Mesendoderm (in vitro differentiated cells): Measurements from ENCODE around the gene GARIN5B.
A peak's percentile ranks its signal among the peaks of the same experiment; 100 is the strongest.

ENCODE experiments used
- DNase-seq: peaks from one replicate; pipeline ENCODE4 v3.0.0; 2013
- H2AK5ac ChIP-seq: 2 replicates; pipeline ENCODE4 v1.6.1; 2013; ENCODE audit warnings: low read length, inconsistent platforms
- H2BK120ac ChIP-seq: 2 replicates; pipeline ENCODE4 v1.6.1; 2013; ENCODE audit warnings: low read depth, mild to moderate bottlenecking, low read length, moderate library complexity, mixed read lengths
- H2BK15ac ChIP-seq: replicated peaks from 2 replicates; pipeline ENCODE4 v1.6.1; 2013; ENCODE audit warnings: low read depth, mild to moderate bottlenecking, moderate library complexity
- H2BK5ac ChIP-seq: 2 replicates; pipeline ENCODE4 v1.6.1; 2013; ENCODE audit warnings: low read length, inconsistent platforms
- H3K18ac ChIP-seq: 2 replicates; pipeline ENCODE4 v1.6.1; 2013; ENCODE audit warnings: mild to moderate bottlenecking, low read length, mixed read lengths
- H3K23ac ChIP-seq: one replicate; pipeline ENCODE4 v1.6.1; 2013; ENCODE audit warnings: low read length
- H3K27ac ChIP-seq: 2 replicates; pipeline ENCODE4 v1.5.1; 2013; ENCODE audit warnings: low read depth, mild to moderate bottlenecking, inconsistent platforms, low read length, moderate library complexity
- H3K27me3 ChIP-seq: 2 replicates; pipeline ENCODE4 v1.6.1; 2013; ENCODE audit warnings: low read length, control low read depth, mild to moderate bottlenecking, inconsistent platforms; ENCODE audit not compliant: insufficient read depth, poor library complexity
- H3K36me3 ChIP-seq: 2 replicates; pipeline ENCODE4 v1.6.1; 2013; ENCODE audit warnings: low read length, inconsistent platforms; ENCODE audit not compliant: control insufficient read depth, insufficient read depth
- H3K4ac ChIP-seq: one replicate; pipeline ENCODE4 v1.6.1; 2013; ENCODE audit warnings: low read depth, mild to moderate bottlenecking, low read length, moderate library complexity
- H3K4me1 ChIP-seq: 2 replicates; pipeline ENCODE4 v1.6.1; 2013; ENCODE audit warnings: low read depth, low read length, inconsistent platforms; ENCODE audit not compliant: control insufficient read depth
- H3K4me2 ChIP-seq: 2 replicates; pipeline ENCODE4 v1.6.1; 2013; ENCODE audit warnings: low read length
- H3K4me3 ChIP-seq: 2 replicates; pipeline ENCODE4 v1.5.1; 2013; ENCODE audit warnings: mild to moderate bottlenecking, low read length
- H3K56ac ChIP-seq: one replicate; pipeline ENCODE4 v1.6.1; 2013; ENCODE audit warnings: low read length
- H3K79me1 ChIP-seq: 2 replicates; pipeline ENCODE4 v1.6.1; 2013; ENCODE audit warnings: low read length, inconsistent platforms
- H3K79me2 ChIP-seq: 2 replicates; pipeline ENCODE4 v1.6.1; 2013; ENCODE audit warnings: mild to moderate bottlenecking, low read length; ENCODE audit not compliant: control insufficient read depth, insufficient read depth
- H3K9ac ChIP-seq: 2 replicates; pipeline ENCODE4 v1.6.1; 2013; ENCODE audit warnings: low read length, inconsistent platforms
- H4K5ac ChIP-seq: one replicate; pipeline ENCODE4 v1.6.1; 2013; ENCODE audit warnings: low read length
- H4K8ac ChIP-seq: one replicate; pipeline ENCODE4 v1.6.1; 2013; ENCODE audit warnings: low read depth, mild to moderate bottlenecking, control low read depth, low read length, moderate library complexity
- WGBS: extraction: QIAGEN DNeasy Blood & Tissue Kit; methylation state at CpG from one replicate; pipeline ENCODE4 v1.1.7; 2013; ENCODE audit warnings: low lambda C conversion rate, missing lambda C conversion rate; ENCODE audit not compliant: insufficient coverage; ENCODE audit errors: extremely low coverage; 5-methylcytosine and 5-hydroxymethylcytosine counted together

Gene GARIN5B

GRCh38 chr19:55382522-55383054 lies 19.5 kb upstream of the GARIN5B start:
- DNase-seq, result no peak
- Histone ChIP-seq H3K27ac (no peak overlapping the region), H4K5ac (no peak overlapping the region), H2AK5ac (no peak overlapping the region), H2BK15ac (no peak overlapping the region), H3K27me3 (no peaks in the 10 kb centered on the region), H3K79me2 (peaks cover 18% of the 10 kb centered on the region), H3K23ac (no peak overlapping the region), H3K79me1 (peaks cover 12% of the 10 kb centered on the region), H3K18ac (no peak overlapping the region), H3K9ac (no peak overlapping the region), H3K4me3 (no peak overlapping the region), H3K4me1 (peaks cover 9% of the 10 kb centered on the region), H3K36me3 (peaks cover 6% of the 10 kb centered on the region), H2BK5ac (no peak overlapping the region), H2BK120ac (no peak overlapping the region), H4K8ac (no peak overlapping the region), H3K4ac (no peak overlapping the region), H3K4me2 (no peak overlapping the region), H3K56ac (no peak overlapping the region)
- WGBS, result no CpG with 5 or more reads among the region's 3 CpGs

- H4K5ac ChIP-seq, result no peak overlapping the region
- 100% methylated on average over 3 of the region's 5 CpGs for WGBS
- H2AK5ac ChIP-seq, result no peak overlapping the region
- H2BK5ac ChIP-seq, result no peak overlapping the region
- no peak overlapping the region for H3K23ac ChIP-seq
- H3K9ac ChIP-seq, result no peak overlapping the region
- no peak for DNase-seq
- peaks cover 1% of the 10 kb centered on the region for H3K36me3 ChIP-seq
- H3K4me3 ChIP-seq, result no peak overlapping the region
- no peak overlapping the region for H3K4ac ChIP-seq
- H3K4me1 ChIP-seq, result peaks cover 6% of the 10 kb centered on the region
- peaks cover 6% of the 10 kb centered on the region for H3K79me1 ChIP-seq
- peaks cover 12% of the 10 kb centered on the region for H3K79me2 ChIP-seq
- no peak overlapping the region for H2BK120ac ChIP-seq
- H3K27ac ChIP-seq, result no peak overlapping the region
- no peak overlapping the region for H3K4me2 ChIP-seq
- no peak overlapping the region for H4K8ac ChIP-seq
- no peak overlapping the region for H3K18ac ChIP-seq
- H3K56ac ChIP-seq, result no peak overlapping the region
- no peak overlapping the region for H2BK15ac ChIP-seq
- no peaks in the 10 kb centered on the region for H3K27me3 ChIP-seq
Measured at GRCh38 chr19:55382013-55382412, 19.0 kb upstream of the GARIN5B start.

- no CpG with 5 or more reads among the region's 11 CpGs for WGBS
- Histone ChIP-seq H3K9ac (no peak overlapping the region), H4K5ac (no peak overlapping the region), H3K4me1 (peaks cover 5% of the 10 kb centered on the region), H3K79me2 (no peaks in the 10 kb centered on the region), H3K18ac (no peak overlapping the region), H3K4me3 (no peak overlapping the region), H2BK120ac (no peak overlapping the region), H3K27me3 (no peaks in the 10 kb centered on the region), H3K79me1 (no peaks in the 10 kb centered on the region), H4K8ac (no peak overlapping the region), H3K56ac (no peak overlapping the region), H3K4ac (no peak overlapping the region), H2BK15ac (no peak overlapping the region), H3K36me3 (no peaks in the 10 kb centered on the region), H2BK5ac (no peak overlapping the region), H3K27ac (no peak overlapping the region), H3K4me2 (no peak overlapping the region), H2AK5ac (no peak overlapping the region), H3K23ac (no peak overlapping the region)
- DNase-seq, result no peak
Measured at GRCh38 chr19:55379174-55379573, 16.1 kb upstream of the GARIN5B start.

DNA sequence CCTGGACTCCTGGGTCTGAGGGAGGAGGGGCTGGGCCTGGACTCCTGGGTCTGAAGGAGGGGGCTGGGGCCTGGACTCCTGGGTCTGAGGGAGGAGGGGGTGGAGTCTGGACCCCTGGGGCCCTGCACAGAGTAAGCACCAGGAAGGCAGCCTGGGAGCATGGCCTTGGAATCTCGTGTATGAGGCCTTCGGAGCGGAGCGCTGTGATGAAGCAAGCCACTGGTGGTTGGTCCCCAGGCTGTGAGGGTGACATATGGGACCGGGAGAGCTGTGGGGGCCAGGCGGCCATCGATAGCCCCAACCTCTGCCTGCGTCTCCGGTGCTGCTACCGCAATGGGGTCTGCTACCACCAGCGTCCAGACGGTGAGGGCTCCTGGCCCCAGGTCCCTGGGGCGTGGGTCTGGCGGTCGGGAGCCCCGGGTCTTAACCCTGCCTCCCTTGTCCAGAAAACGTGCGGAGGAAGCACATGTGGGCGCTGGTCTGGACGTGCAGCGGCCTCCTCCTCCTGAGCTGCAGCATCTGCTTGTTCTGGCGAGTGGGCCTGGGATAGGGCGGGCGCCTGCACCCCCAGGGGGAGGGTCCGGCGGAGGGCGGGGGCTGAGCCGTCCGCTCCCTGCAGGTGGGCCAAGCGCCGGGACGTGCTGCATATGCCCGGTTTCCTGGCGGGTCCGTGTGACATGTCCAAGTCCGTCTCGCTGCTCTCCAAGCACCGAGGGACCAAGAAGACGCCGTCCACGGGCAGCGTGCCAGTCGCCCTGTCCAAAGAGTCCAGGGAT lies 14.5 kb upstream of the GARIN5B start:
- Histone ChIP-seq H2AK5ac (no peak overlapping the region), H4K8ac (no peak overlapping the region), H3K4me1 (peaks cover 5% of the 10 kb centered on the region), H3K9ac (peak overlapping the region; percentile 38), H3K4me2 (peak overlapping the region; percentile 7), H2BK120ac (no peak overlapping the region), H3K4ac (no peak overlapping the region), H3K23ac (no peak overlapping the region), H3K4me3 (no peak overlapping the region), H3K18ac (peak overlapping the region; percentile 12), H4K5ac (no peak overlapping the region), H3K79me2 (no peaks in the 10 kb centered on the region), H3K56ac (peak overlapping the region; percentile 50), H2BK5ac (no peak overlapping the region), H3K27me3 (no peaks in the 10 kb centered on the region), H3K27ac (no peak overlapping the region), H2BK15ac (no peak overlapping the region), H3K36me3 (no peaks in the 10 kb centered on the region), H3K79me1 (no peaks in the 10 kb centered on the region)
- no peak for DNase-seq
- no CpG with 5 or more reads among the region's 43 CpGs for WGBS

DNA sequence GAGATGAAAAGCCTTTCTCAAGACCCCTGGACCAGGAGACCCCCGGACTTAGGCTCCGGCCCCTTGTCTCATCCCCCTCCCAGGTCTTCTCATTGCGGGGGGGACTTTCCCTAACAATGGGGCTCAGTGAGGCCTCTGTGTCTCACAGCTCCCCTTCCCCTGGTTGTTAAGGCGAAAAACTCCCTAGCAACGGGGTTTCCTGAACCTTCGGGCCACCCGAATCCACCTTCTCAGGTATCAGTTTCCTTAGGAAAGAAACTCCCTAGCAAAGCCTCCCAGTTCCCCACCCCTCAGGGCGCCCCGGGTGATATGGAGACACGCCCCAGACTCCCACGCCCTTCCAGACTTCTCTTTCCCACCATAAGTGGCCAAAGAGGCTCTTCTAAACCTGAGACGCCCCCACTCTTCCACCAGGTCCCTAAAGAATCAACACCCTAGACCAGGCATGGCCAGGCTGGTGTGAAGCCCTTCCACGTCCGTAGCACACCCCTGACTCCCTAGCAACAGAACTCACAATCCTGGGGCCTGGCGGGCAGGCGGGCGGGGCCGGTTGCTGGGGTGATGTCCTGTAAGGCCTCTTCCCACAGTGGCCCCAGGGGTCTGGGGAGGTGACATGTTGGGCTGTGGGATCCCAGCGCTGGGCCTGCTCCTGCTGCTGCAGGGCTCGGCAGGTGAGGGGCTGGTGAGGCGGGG lies 13.3 kb upstream of the GARIN5B start, which contains the start of gene TMEM190:
TMEM190 (plus strand) TSS at position 586 of the 693 bp plus-strand sequence; CDS start at position 614, 28 bp downstream.
- no peak within 1 kb of the TSS for H3K4ac ChIP-seq
- H3K56ac ChIP-seq, result peak within 1 kb of the TSS; percentile 30
- no peak within 1 kb of the TSS for H3K4me2 ChIP-seq
- H4K8ac ChIP-seq, result no peak within 1 kb of the TSS
- H3K18ac ChIP-seq, result peak within 1 kb of the TSS; percentile 12
- no peak within 1 kb of the TSS for H3K4me3 ChIP-seq
- no peak within 1 kb of the TSS for H2AK5ac ChIP-seq
- WGBS, result no CpG with 5 or more reads among the region's 21 CpGs
- DNase-seq, result peak; percentile 86
- no peak within 1 kb of the TSS for H2BK5ac ChIP-seq
- peaks cover 5% of the 10 kb centered on the region for H3K4me1 ChIP-seq
- H3K27ac ChIP-seq, result no peak within 1 kb of the TSS
- no peak within 1 kb of the TSS for H2BK15ac ChIP-seq
- no peak within 1 kb of the TSS for H2BK120ac ChIP-seq
- H3K23ac ChIP-seq, result no peak within 1 kb of the TSS
- peak within 1 kb of the TSS; percentile 38 for H3K9ac ChIP-seq
- H3K79me2 ChIP-seq, result no peaks in the 10 kb centered on the region
- H4K5ac ChIP-seq, result no peak within 1 kb of the TSS
- no peaks in the 10 kb centered on the region for H3K36me3 ChIP-seq
- H3K27me3 ChIP-seq, result no peaks in the 10 kb centered on the region
- no peaks in the 10 kb centered on the region for H3K79me1 ChIP-seq
